ENCODE measurements around the gene PHACTR1. TPM values are rescaled to one million over a fixed set of nuclear protein-coding genes. Genes with fewer than 3 reads are reported as not detected.

PHACTR1 gene
- total and polyA plus RNA-seq, 9 of the 15 experiments (the other 6 are each of a cell fraction or from before 2014, with no cell fraction given), result 11.5 to 32.6 (median 22.0) TPM

DNA sequence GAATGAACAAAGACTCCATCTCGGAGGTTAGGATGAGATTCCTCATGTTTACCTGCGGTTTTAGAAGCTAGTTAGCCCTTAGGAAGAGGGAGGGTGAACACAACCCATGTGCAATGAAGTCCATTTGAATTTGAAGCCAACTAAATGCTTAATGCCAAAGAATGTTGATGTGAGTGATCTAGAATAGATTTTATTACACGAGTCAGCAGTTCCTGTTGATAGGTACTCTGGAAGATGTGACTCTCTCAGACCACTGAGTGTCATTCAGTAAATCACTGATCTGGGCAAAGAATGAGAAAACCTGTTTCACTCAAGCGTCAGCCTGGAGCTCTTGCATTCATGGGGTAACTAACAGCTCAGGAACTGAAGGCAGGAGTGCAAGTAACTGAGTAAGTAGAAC, 505.5 kb downstream of the PHACTR1 start:
- in situ Hi-C loops (cut with MboI) (no loop called here), intact Hi-C loops (cut with micrococcal nuclease) (no loop called here)
- WGBS (ENCODE audit: insufficient coverage, low coverage, missing lambda C conversion rate), result 3% methylated on average over 4 of the region's 4 CpGs

More for the DNA sequence above, 505.5 kb downstream of the PHACTR1 start:
- Histone ChIP-seq H3K4me2 (ENCODE audit: insufficient read depth, low read length) (no peak overlapping the region), H3K27ac (ENCODE audit: extremely low read depth, low read depth, low read length) (no peak overlapping the region), H2AFZ (ENCODE audit: low read depth, low read length) (no peak overlapping the region), H3K9ac (ENCODE audit: insufficient read depth in 1 of 2, low read depth in 2 of 2, low read length in 2 of 2) (no peak overlapping the region), H3K4me3 (no peak overlapping the region), H3K36me3 (ENCODE audit: control insufficient read depth, insufficient read depth, low read length) (no peaks in the 10 kb centered on the region), H3K9me1 (ENCODE audit: control insufficient read depth, insufficient read depth, low read length) (no peaks in the 10 kb centered on the region), H3K27me3 (ENCODE audit: control insufficient read depth in 2 of 2, insufficient read depth in 2 of 2, low read length in 2 of 2) (peaks cover 33 to 49% of the 10 kb centered on the region in 2 experiments), H4K20me1 (replicated peaks; ENCODE audit: control insufficient read depth, insufficient read depth, low read length) (no peaks in the 10 kb centered on the region), H3K4me1 (replicated peaks in 1 of 2; ENCODE audit: control insufficient read depth in 2 of 2, insufficient read depth in 2 of 2, low read length in 2 of 2) (no peaks in the 10 kb centered on the region), H3K79me2 (ENCODE audit: control insufficient read depth, insufficient read depth, low read length) (no peaks in the 10 kb centered on the region), H3K9me3 (replicated peaks; ENCODE audit: control insufficient read depth, insufficient read depth, low read depth, low read length) (no peaks in the 10 kb centered on the region)
- DNase-seq (ENCODE audit: extremely low read depth in 1 of 4, low spot score in 3 of 4) (no peak), ATAC-seq (no peak), FAIRE-seq (no peak)
- ChIA-PET POLR2A (interaction anchor here (0.5 kb wide), 1 partner anchor 21 kb away, joined by 4 read pairs; no protein-coding TSS in a partner anchor), CTCF (ENCODE audit: low intra/inter-chr PET ratio) (no interaction called here)
- no peak for TF ChIP-seq NR1H2 (CRISPR knock-in tag; IDR thresholded peaks at IDR 0.05)
- TF ChIP-seq MAFK (IDR thresholded peaks at IDR 0.05; ENCODE audit: low read length), result peak; percentile 45; the same call in 1 of the 2 replicates
- peak; percentile 43; the same call in 1 of the 2 replicates for TF ChIP-seq MAFG (tag; conservative IDR thresholded peaks at IDR 0.05)
- peak; percentile 61; the same call in 1 of the 2 replicates for TF ChIP-seq MAFF (IDR thresholded peaks at IDR 0.05; ENCODE audit: low read length)
- TF ChIP-seq FOXK1 (CRISPR knock-in tag; IDR thresholded peaks at IDR 0.05; ENCODE audit: borderline replicate concordance), result no peak
- TF ChIP-seq JUND (IDR thresholded peaks at IDR 0.05; ENCODE audit: borderline replicate concordance, low read depth, low read length), result no peak
- no peak for TF ChIP-seq JUND (tag; IDR thresholded peaks at IDR 0.05; ENCODE audit: borderline replicate concordance, low read depth, low read length)
- TF ChIP-seq RNF2 (IDR thresholded peaks at IDR 0.05), result no peak
- no peak for TF ChIP-seq STAG1 (CRISPR knock-in tag; IDR thresholded peaks at IDR 0.05; ENCODE audit: borderline replicate concordance)
- TF ChIP-seq C11orf30 (IDR thresholded peaks at IDR 0.05; ENCODE audit: low read depth), result peak; percentile 44
- TF ChIP-seq ZNF316 (IDR thresholded peaks at IDR 0.05), result peak; percentile 74; the same call in 1 of the 2 replicates
- TF ChIP-seq, protein P1, sequence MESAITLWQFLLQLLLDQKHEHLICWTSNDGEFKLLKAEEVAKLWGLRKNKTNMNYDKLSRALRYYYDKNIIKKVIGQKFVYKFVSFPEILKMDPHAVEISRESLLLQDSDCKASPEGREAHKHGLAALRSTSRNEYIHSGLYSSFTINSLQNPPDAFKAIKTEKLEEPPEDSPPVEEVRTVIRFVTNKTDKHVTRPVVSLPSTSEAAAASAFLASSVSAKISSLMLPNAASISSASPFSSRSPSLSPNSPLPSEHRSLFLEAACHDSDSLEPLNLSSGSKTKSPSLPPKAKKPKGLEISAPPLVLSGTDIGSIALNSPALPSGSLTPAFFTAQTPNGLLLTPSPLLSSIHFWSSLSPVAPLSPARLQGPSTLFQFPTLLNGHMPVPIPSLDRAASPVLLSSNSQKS (CRISPR knock-in tag; IDR thresholded peaks at IDR 0.05), result no peak
- no TSS peak for BruUV-seq (replicated peaks)
